Transverse colon (tissue), 4 donors: Measurements from ENCODE around the gene TRAM2. TPM values are rescaled to one million over a fixed set of nuclear protein-coding genes. Genes with fewer than 3 reads are reported as not detected.

Source experiments
- DNase-seq: peaks from one replicate; pipeline ENCODE4 v3.0.0-alpha.2; 2019
- H3K27ac ChIP-seq, 4 donors: fragments of 200-600 bp; sonication (generic); 2 replicates each; pipeline ENCODE4 v1.5.1; 2016 to 2018; ENCODE audit warnings: inconsistent platforms in 4 of 4
- H3K27me3 ChIP-seq: fragments of 200-600 bp; sonication (generic); 2 replicates; pipeline ENCODE4 v1.5.1; 2017; ENCODE audit warnings: inconsistent platforms
- H3K36me3 ChIP-seq, 4 donors: fragments of 200-600 bp; sonication (generic); 2 replicates each; pipeline ENCODE4 v1.5.1; 2017 to 2019; ENCODE audit warnings: inconsistent platforms in 4 of 4
- H3K4me1 ChIP-seq, 4 donors: fragments of 200-600 bp; sonication (generic); 2 replicates each; pipeline ENCODE4 v1.5.1; 2017 to 2020; ENCODE audit warnings: inconsistent platforms in 4 of 4
- H3K4me3 ChIP-seq, 4 donors: fragments of 200-600 bp; sonication (generic); 1 replicate in 1 of 4; 2 replicates in 3 of 4; pipeline versions ENCODE4 v1.5.1 to v1.6.1; 2017 to 2019; ENCODE audit warnings: inconsistent platforms in 4 of 4
- H3K9me3 ChIP-seq, 2 donors: fragments of 200-600 bp; sonication (generic); 2 replicates each; pipeline ENCODE4 v1.5.1; 2017 to 2019; ENCODE audit warnings: inconsistent platforms in 2 of 2
- CTCF ChIP-seq, 5 experiments: fragments of 200-600 bp in 3 of 5; fragments of 450-650 bp in 2 of 5; sonication (generic) in 3 of 5; IDR thresholded peaks; 1 replicate in 2 of 5; 2 replicates in 3 of 5; pipeline ENCODE4 v1.5.1; 2016 to 2017; ENCODE audit warnings: antibody characterized with exemption in 5 of 5, inconsistent platforms in 3 of 5, mild to moderate bottlenecking in 2 of 5, moderate library complexity in 1 of 5
- EP300 ChIP-seq: sonication (generic); formaldehyde crosslinking; IDR thresholded peaks from one replicate; pipeline ENCODE4 v1.6.1; 2017; ENCODE audit warnings: antibody characterized with exemption, low read depth
- POLR2A ChIP-seq: fragments of 450-650 bp; IDR thresholded peaks from one replicate; pipeline ENCODE4 v1.6.1; 2016; ENCODE audit warnings: antibody characterized with exemption, mild to moderate bottlenecking, moderate library complexity
- POLR2AphosphoS5 ChIP-seq, 3 donors: sonication (generic); formaldehyde crosslinking; IDR thresholded peaks; one replicate each; pipeline ENCODE4 v1.6.1; 2016; ENCODE audit warnings: antibody characterized with exemption in 3 of 3
- WGBS, 2 donors: methylation state at CpG; one replicate each; pipeline ENCODE4 v1.1.5; 2018; ENCODE audit warnings: low coverage in 1 of 2; 5-methylcytosine and 5-hydroxymethylcytosine counted together
- in situ Hi-C, 4 donors: fragments of 200-750 bp; cut with MboI; loops; one replicate each; pipeline versions ENCODE4 v1.15.0 to v1.15.1; 2017; ENCODE audit warnings: low sequenced_read_pairs in 3 of 4, low pct_ligation_motif_present in 1 of 4, low pct_unique_long_range_greater_than_20kb in 1 of 4
- intact Hi-C: fragments of 100-400 bp; cut with DNase I; formaldehyde crosslinking; loops from one replicate; pipeline ENCODE4 v1.15.1; 2023; ENCODE audit warnings: low total_unique reads
- total RNA-seq, 4 donors: library from RNA; depleted of rRNA; stranded (reverse); fragments of >200 nt; gene quantifications; one replicate each; pipeline ENCODE4 v1.1.0, GENCODE V29; 2016

Gene TRAM2
- total RNA-seq, 4 donors from 2014 or later: 8.4 to 15.4 (median 11.7) TPM

DNA sequence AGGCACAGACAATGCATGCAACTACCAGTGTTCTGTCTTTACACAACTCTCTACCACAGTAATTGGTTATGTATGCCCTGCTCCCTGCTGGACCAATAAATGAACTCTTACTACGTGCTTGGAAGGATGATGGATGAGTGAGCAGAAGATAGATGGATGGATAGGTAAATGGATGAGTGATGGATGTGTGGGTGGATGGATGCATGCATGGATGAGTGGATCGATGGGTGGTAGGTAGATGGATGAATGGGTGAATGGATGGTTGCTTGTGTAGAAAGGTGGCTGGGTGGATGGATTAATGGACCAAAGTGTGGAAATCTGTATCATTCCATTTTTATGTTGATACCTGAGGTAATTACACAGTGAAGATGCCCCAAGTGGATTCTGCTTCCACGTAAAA, 10.1 kb upstream of the TRAM2 start:
- Histone ChIP-seq H3K27ac (no peak overlapping the region), H3K9me3 (no peaks in the 10 kb centered on the region), H3K4me3 (no peak overlapping the region), H3K27me3 (no peaks in the 10 kb centered on the region), H3K4me1 (no peaks in the 10 kb centered on the region), H3K36me3 (no peaks in the 10 kb centered on the region)
- TF ChIP-seq POLR2A (no peak), POLR2AphosphoS5 (IDR thresholded peaks at IDR 0.05) (no peak), EP300 (no peak), CTCF (IDR thresholded peaks at IDR 0.05) (no peak)
- 89 to 94% methylated on average over 2 to 3 of the region's 3 CpGs for WGBS, 2 donors
- intact Hi-C loops: no loop called here
- in situ Hi-C loops: loop anchor here in 1 of 4 donors (25.0 kb wide), 1 partner anchor 300 kb away; the partner anchor contains the start of gene MCM3
- DNase-seq: no peak

GRCh38 chr6:52584203-52584602, 7.3 kb upstream of the TRAM2 start:
- TF ChIP-seq CTCF (IDR thresholded peaks at IDR 0.05) (no peak), POLR2A (no peak), EP300 (no peak), POLR2AphosphoS5 (IDR thresholded peaks at IDR 0.05) (no peak)
- 88 to 100% methylated on average over 3 of the region's 3 CpGs for WGBS, 2 donors
- Histone ChIP-seq H3K27ac (no peak overlapping the region), H3K9me3 (no peaks in the 10 kb centered on the region), H3K27me3 (no peaks in the 10 kb centered on the region), H3K4me3 (no peak overlapping the region), H3K4me1 (no peaks in the 10 kb centered on the region), H3K36me3 (no peaks in the 10 kb centered on the region)
- in situ Hi-C loops (loop anchor here in 1 of 4 donors (25.0 kb wide), 1 partner anchor 297 kb away; the partner anchor contains the start of gene MCM3), intact Hi-C loops (no loop called here)
- DNase-seq: no peak

- H3K27me3 ChIP-seq: no peaks in the 10 kb centered on the region
- in situ Hi-C loops (loop anchor here in 1 of 4 donors (25.0 kb wide), 1 partner anchor 296 kb away; the partner anchor contains the start of gene MCM3), intact Hi-C loops (no loop called here)
- H3K4me1 ChIP-seq: peaks cover 0 to 5% (median 2%) of the 10 kb centered on the region in 4 donors
- no peaks in the 10 kb centered on the region for H3K9me3 ChIP-seq
- WGBS, 2 donors: 94 to 95% methylated on average over 6 of the region's 6 CpGs
- H3K36me3 ChIP-seq: no peaks in the 10 kb centered on the region
- no peak for DNase-seq
- H3K27ac ChIP-seq: no peak overlapping the region
- H3K4me3 ChIP-seq: no peak overlapping the region
- TF ChIP-seq CTCF (IDR thresholded peaks at IDR 0.05) (no peak), POLR2AphosphoS5 (IDR thresholded peaks at IDR 0.05) (no peak)
These were observed 6.1 kb upstream of the TRAM2 start for GRCh38 chr6:52582996-52583395.

DNA sequence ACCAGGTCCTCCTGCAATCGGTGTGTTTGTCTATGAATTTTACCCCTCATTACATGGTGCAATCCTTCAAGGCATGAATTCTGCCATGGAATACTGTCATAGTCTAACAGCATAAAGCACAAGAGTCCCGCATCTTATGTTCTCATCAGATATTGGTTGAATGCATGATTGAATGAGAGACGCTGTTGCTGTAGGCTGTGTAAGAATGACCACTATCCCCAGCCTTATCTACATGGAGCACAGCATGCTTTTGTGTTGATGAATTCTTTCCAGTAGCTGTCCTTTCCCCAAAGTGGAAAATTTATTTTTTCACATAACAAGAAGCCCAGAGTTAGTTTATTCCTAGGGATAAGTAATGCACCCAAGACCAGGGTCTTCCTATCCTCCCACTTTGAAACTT, 5.6 kb upstream of the TRAM2 start:
- no peak overlapping the region for H3K27ac ChIP-seq
- DNase-seq: no peak
- WGBS, 2 donors: 91 to 100% methylated on average over 3 of the region's 3 CpGs
- intact Hi-C loops: no loop called here
- TF ChIP-seq POLR2A (no peak), POLR2AphosphoS5 (IDR thresholded peaks at IDR 0.05) (no peak), EP300 (no peak), CTCF (IDR thresholded peaks at IDR 0.05) (no peak)
- peaks cover 0 to 10% (median 6%) of the 10 kb centered on the region in 4 donors for H3K4me1 ChIP-seq
- in situ Hi-C loops: loop anchor here in 1 of 4 donors (25.0 kb wide), 1 partner anchor 295 kb away; the partner anchor contains the start of gene MCM3
- H3K27me3 ChIP-seq: no peaks in the 10 kb centered on the region
- no peaks in the 10 kb centered on the region for H3K36me3 ChIP-seq
- no peak overlapping the region for H3K4me3 ChIP-seq
- no peaks in the 10 kb centered on the region for H3K9me3 ChIP-seq
